A549 (cell line): ENCODE data around the gene ZBTB8A.

Experiments
- CHD2 ChIP-seq: fragments of 150-350 bp; IDR thresholded peaks from 2 replicates; pipeline ENCODE4 v1.6.1; 2014; ENCODE audit warnings: low read length; ENCODE audit not compliant: partially characterized antibody
- CTCF ChIP-seq: fragments of >200 bp; sonication (Bioruptor Twin); formaldehyde crosslinking; IDR thresholded peaks from 3 replicates; pipeline ENCODE4 v1.5.1; 2016
- ESRRA ChIP-seq: fragments of 150-350 bp; IDR thresholded peaks from 2 replicates; pipeline ENCODE4 v1.6.1; 2014; ENCODE audit warnings: mild to moderate bottlenecking, low read length, borderline replicate concordance
- HDAC2 ChIP-seq: fragments of 200-600 bp; sonication (generic); IDR thresholded peaks from 2 replicates; pipeline ENCODE4 v1.6.1; 2016
- KDM1A ChIP-seq: fragments of 200-600 bp; sonication (generic); IDR thresholded peaks from 2 replicates; pipeline ENCODE4 v1.6.1; 2016; ENCODE audit warnings: low read depth, mild to moderate bottlenecking
- MYC ChIP-seq: IDR thresholded peaks from 2 replicates; pipeline ENCODE4 v1.6.1; 2012; ENCODE audit warnings: mild to moderate bottlenecking, inconsistent platforms, low read length, improper control_type of control experiment, borderline replicate concordance
- POLR2A ChIP-seq: IDR thresholded peaks from 2 replicates; pipeline ENCODE4 v1.6.1; 2012; ENCODE audit warnings: mild to moderate bottlenecking, low read length
- RAD21 ChIP-seq, 2 experiments: fragments of >200 bp in 1 of 2; sonication (Bioruptor Twin) in 1 of 2; formaldehyde crosslinking in 1 of 2; IDR thresholded peaks in 1 of 2; conservative IDR thresholded peaks in 1 of 2; 2 replicates in 1 of 2; 3 replicates in 1 of 2; pipeline ENCODE4 v1.6.1; 2012 to 2018; ENCODE audit warnings: inconsistent platforms in 1 of 2
- RCOR1 ChIP-seq: fragments of 150-350 bp; IDR thresholded peaks from 2 replicates; pipeline ENCODE4 v1.6.1; 2014; ENCODE audit warnings: antibody characterized with exemption, low read length, low read depth
- RNF2 ChIP-seq: fragments of 200-600 bp; sonication (generic); IDR thresholded peaks from 2 replicates; pipeline ENCODE4 v1.6.1; 2016; ENCODE audit warnings: low read depth, mild to moderate bottlenecking, antibody characterized with exemption, moderate library complexity, borderline replicate concordance
- USF2 ChIP-seq: fragments of 450-650 bp; IDR thresholded peaks from 2 replicates; pipeline ENCODE4 v1.6.1; 2014; ENCODE audit warnings: antibody characterized with exemption
- TF ChIP-seq, protein P1 (sequence below): IDR thresholded peaks from 2 replicates; pipeline ENCODE4 v1.6.1; 2012

- TF ChIP-seq, protein P1, sequence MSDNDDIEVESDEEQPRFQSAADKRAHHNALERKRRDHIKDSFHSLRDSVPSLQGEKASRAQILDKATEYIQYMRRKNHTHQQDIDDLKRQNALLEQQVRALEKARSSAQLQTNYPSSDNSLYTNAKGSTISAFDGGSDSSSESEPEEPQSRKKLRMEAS, result no peak
- no peak for TF ChIP-seq CTCF
- TF ChIP-seq USF2, result no peak
- no peak for TF ChIP-seq KDM1A
- no peak for TF ChIP-seq CHD2
- TF ChIP-seq HDAC2, result no peak
- TF ChIP-seq POLR2A, result no peak
- no peak for TF ChIP-seq ESRRA
- TF ChIP-seq RNF2, result no peak
- TF ChIP-seq RCOR1, result no peak
- TF ChIP-seq RAD21 (conservative IDR thresholded peaks at IDR 0.05 in 1 of 2, IDR thresholded peaks at IDR 0.05 in 1 of 2), result no peak
- no peak for TF ChIP-seq MYC
These were observed 70.0 kb downstream of the ZBTB8A start for GRCh38 chr1:32609180-32609579.
